ENCODE data around the gene ACRBP. TPM values are rescaled to one million over a fixed set of nuclear protein-coding genes. Genes with fewer than 3 reads are reported as not detected.

The ACRBP gene
- total RNA-seq, 4 donors from 2014 or later = 2.2 to 2.9 (median 2.7) TPM; not detected in 1

DNA sequence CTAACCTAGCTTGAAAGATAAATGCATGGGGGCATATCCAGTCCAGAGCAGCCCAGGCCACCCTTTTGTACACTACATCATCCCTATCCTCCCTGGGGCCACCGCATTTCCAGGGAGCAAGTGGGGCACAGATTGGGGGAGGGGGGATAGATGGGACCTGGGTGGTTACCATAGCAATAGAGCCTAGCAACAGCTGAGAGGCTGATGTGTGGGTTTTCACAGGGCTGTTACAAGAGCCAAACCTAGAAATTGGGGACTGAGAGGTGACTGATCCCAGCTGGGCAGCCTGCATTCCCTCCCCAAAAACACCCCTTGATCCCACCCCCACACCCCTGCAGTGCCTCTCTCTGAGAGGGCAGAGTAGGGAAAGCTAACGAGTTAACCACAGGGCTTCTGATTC, 45.7 kb upstream of the ACRBP start:
- no peaks in the 10 kb centered on the region for H3K36me3 ChIP-seq
- H3K4me1 ChIP-seq = peaks cover 10 to 19% (median 15%) of the 10 kb centered on the region in 4 donors
- DNase-seq = no peak
- intact Hi-C loops (cut with DNase I; ENCODE audit: low total_unique reads) = no loop called here
- in situ Hi-C loops (cut with MboI; ENCODE audit: low pct_ligation_motif_present in 1 of 4, low pct_unique_long_range_greater_than_20kb in 1 of 4, low sequenced_read_pairs in 3 of 4) = no loop called here
- no peak overlapping the region for H3K27ac ChIP-seq
- no peaks in the 10 kb centered on the region for H3K9me3 ChIP-seq
- H3K27me3 ChIP-seq = peaks cover 4% of the 10 kb centered on the region
- no peak for TF ChIP-seq POLR2AphosphoS5 (IDR thresholded peaks at IDR 0.05)
- 52% methylated on average over 2 of the region's 2 CpGs; no CpG with 5 or more reads in 1 of the 2 donors for WGBS, 2 donors (ENCODE audit: low coverage in 1 of 2)
- H3K4me3 ChIP-seq = no peak overlapping the region

DNA sequence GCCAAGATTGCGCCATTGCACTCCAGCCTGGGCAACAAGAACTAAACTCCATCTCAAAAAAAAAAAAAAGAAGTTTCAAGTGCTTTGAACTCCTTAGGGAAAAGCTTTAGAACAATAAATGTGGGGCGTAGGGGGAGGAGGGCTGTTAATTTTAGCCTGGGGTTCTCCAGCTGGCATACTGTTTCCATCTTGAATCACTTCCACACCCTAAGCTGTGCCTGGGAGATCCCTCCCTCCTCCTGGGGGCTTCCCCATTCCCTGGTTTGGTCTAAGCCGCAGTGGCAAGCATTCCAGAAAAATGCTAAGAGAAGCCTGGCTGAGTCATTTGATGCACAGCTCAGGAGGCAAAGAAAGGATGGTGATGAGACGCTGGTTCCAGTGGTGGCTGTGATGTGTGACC, 44.2 kb upstream of the ACRBP start:
- Histone ChIP-seq H3K27me3 (no peaks in the 10 kb centered on the region), H3K27ac (no peak overlapping the region), H3K9me3 (no peaks in the 10 kb centered on the region), H3K4me3 (no peak overlapping the region), H3K4me1 (peaks cover 15 to 34% (median 28%) of the 10 kb centered on the region in 4 donors), H3K36me3 (no peaks in the 10 kb centered on the region)
- WGBS, 2 donors (ENCODE audit: low coverage in 1 of 2) = 82 to 83% methylated on average over 2 to 4 of the region's 4 CpGs
- intact Hi-C loops (cut with DNase I; ENCODE audit: low total_unique reads) = no loop called here
- TF ChIP-seq, protein P1, sequence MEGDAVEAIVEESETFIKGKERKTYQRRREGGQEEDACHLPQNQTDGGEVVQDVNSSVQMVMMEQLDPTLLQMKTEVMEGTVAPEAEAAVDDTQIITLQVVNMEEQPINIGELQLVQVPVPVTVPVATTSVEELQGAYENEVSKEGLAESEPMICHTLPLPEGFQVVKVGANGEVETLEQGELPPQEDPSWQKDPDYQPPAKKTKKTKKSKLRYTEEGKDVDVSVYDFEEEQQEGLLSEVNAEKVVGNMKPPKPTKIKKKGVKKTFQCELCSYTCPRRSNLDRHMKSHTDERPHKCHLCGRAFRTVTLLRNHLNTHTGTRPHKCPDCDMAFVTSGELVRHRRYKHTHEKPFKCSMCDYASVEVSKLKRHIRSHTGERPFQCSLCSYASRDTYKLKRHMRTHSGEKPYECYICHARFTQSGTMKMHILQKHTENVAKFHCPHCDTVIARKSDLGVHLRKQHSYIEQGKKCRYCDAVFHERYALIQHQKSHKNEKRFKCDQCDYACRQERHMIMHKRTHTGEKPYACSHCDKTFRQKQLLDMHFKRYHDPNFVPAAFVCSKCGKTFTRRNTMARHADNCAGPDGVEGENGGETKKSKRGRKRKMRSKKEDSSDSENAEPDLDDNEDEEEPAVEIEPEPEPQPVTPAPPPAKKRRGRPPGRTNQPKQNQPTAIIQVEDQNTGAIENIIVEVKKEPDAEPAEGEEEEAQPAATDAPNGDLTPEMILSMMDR (IDR thresholded peaks at IDR 0.05) = no peak
- in situ Hi-C loops (cut with MboI; ENCODE audit: low pct_ligation_motif_present in 1 of 4, low pct_unique_long_range_greater_than_20kb in 1 of 4, low sequenced_read_pairs in 3 of 4) = no loop called here
- DNase-seq = no peak

DNA sequence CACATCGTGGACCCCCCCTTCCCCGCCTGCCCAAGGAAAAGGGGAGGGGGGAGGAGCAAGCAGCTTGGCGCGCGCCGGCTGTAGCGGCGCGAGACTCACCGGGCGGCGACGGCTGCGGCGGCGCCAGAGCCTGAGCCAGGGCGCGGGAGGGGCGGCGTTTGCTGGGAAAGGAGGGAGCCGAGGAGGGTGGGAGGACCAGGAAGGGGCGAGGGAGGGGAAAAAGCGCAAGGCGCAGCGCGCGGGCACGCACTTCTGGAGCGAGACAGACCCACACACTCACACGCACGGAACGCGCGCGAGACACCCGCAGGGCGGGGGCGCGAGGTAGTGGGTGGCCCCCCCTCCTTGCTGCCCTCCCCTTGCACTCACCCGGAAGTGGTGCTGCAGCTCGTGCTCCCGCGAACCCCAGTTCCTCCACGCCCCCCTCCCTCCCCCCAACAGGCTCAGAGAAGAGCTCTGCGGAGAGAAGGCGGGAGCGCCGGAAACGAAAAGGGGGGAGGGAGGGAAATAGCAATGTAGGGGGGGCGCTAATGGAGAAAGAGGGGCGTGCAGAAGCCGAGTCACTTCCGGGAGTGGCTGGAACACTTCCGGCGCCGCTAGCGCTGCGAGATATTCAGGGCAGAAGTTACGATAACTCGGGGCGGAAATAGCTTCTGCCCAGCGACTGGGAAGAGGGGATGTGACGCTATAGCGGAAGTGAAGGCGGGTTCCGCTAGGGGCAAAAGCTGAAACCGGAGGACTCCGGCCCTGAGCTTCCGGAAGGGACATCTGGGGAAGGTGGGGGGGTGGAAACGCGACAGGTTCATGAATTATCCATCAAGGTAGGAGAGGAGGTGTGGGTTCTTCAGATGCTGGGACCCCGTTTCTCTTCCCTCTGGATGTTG, 42.0 kb upstream of the ACRBP start, which contains the start of gene ZNF384:
Gene ZNF384, minus strand, starts transcription at position 377 of the 884 bp plus-strand sequence. CDS start 9,855 bp downstream, outside the sequence.
- no peaks in the 10 kb centered on the region for H3K27me3 ChIP-seq
- H3K4me3 ChIP-seq = peak within 1 kb of the TSS; percentile 63 to 100 (median 85)
- in situ Hi-C loops (cut with MboI; ENCODE audit: low pct_ligation_motif_present in 1 of 4, low pct_unique_long_range_greater_than_20kb in 1 of 4, low sequenced_read_pairs in 3 of 4) = no loop called here
- TF ChIP-seq, protein P1 (IDR thresholded peaks at IDR 0.05) = peak in 4 of 5 experiments; percentile 29 to 60 (median 45)
- TF ChIP-seq POLR2AphosphoS5 (IDR thresholded peaks at IDR 0.05) (peak; percentile 20 to 62 (median 56)), EP300 (IDR thresholded peaks at IDR 0.05; ENCODE audit: low read depth) (no peak), POLR2A (IDR thresholded peaks at IDR 0.05) (peak; percentile 72)
- peak; percentile 98 for DNase-seq
- H3K9me3 ChIP-seq = no peaks in the 10 kb centered on the region
- peak within 1 kb of the TSS; percentile 93 to 100 (median 96) for H3K27ac ChIP-seq
- peaks cover 21 to 48% (median 28%) of the 10 kb centered on the region in 4 donors for H3K4me1 ChIP-seq
- H3K36me3 ChIP-seq = no peaks in the 10 kb centered on the region
- intact Hi-C loops (cut with DNase I; ENCODE audit: low total_unique reads) = no loop called here
- 1 to 3% methylated on average over 6 to 70 of the region's 72 CpGs for WGBS, 2 donors (ENCODE audit: low coverage in 1 of 2)

DNA sequence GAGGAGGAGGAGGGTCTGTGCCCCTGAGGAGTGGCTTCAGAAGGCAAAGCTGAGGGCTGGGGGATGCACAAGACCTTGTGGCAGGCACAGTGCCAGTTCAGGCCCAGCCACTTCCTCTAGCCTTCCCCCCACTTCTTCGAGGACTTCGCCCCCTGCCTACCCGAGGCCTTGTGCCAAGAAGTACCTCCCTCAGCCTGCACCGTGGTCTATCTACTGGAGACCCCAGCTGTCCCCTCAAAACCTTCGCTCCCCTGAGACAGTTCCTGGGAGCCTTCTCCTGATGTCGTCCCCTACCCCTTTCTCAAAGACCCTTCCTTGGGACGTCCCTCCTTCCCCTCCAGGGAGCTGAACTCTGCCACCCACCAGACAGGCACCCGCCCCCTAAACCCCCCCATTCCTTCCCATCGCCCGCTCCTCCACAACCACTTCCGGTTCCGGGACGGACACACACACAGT, 41.3 kb upstream of the ACRBP start:
- peak overlapping the region; percentile 93 to 100 (median 96) for H3K27ac ChIP-seq
- in situ Hi-C loops (cut with MboI; ENCODE audit: low pct_ligation_motif_present in 1 of 4, low pct_unique_long_range_greater_than_20kb in 1 of 4, low sequenced_read_pairs in 3 of 4) = no loop called here
- H3K4me1 ChIP-seq = peaks cover 21 to 52% (median 28%) of the 10 kb centered on the region in 4 donors
- H3K36me3 ChIP-seq = no peaks in the 10 kb centered on the region
- no peaks in the 10 kb centered on the region for H3K9me3 ChIP-seq
- DNase-seq = peak; percentile 71
- WGBS, 2 donors (ENCODE audit: low coverage in 1 of 2) = 0% methylated on average over 13 of the region's 13 CpGs; no CpG with 5 or more reads in 1 of the 2 donors
- peak overlapping the region; percentile 63 to 100 (median 85) for H3K4me3 ChIP-seq
- no peaks in the 10 kb centered on the region for H3K27me3 ChIP-seq
- no peak for TF ChIP-seq EP300 (IDR thresholded peaks at IDR 0.05; ENCODE audit: low read depth)
- TF ChIP-seq POLR2A (IDR thresholded peaks at IDR 0.05) = no peak
- TF ChIP-seq, protein P1 (IDR thresholded peaks at IDR 0.05) = no peak
- TF ChIP-seq POLR2AphosphoS5 (IDR thresholded peaks at IDR 0.05) = peak in 1 of 3 donors; percentile 21
- intact Hi-C loops (cut with DNase I; ENCODE audit: low total_unique reads) = no loop called here

All from transverse colon (tissue), 4 donors.